Measurements from ENCODE around the gene SHROOM1.

GRCh38 chr5:132815454-132815853, 15.0 kb downstream of the SHROOM1 start:
- TF ChIP-seq GATA3 (IDR thresholded peaks at IDR 0.05; ENCODE audit: low read depth, low read length), result no peak
- TF ChIP-seq GATA2 (IDR thresholded peaks at IDR 0.05; ENCODE audit: low read depth, low read length), result no peak
